Subcutaneous abdominal adipose tissue (tissue), 5 donors: ENCODE data around the gene COCH.

ENCODE experiments used
- H3K27ac ChIP-seq: one replicate; pipeline ENCODE4 v1.7.0; 2013; ENCODE audit warnings: low read depth, mild to moderate bottlenecking, inconsistent platforms, low read length, moderate library complexity
- H3K27me3 ChIP-seq, 5 donors: one replicate each; pipeline ENCODE4 v1.7.0; 2013; ENCODE audit warnings: low read length in 5 of 5, inconsistent platforms in 1 of 5; ENCODE audit not compliant: control insufficient read depth in 5 of 5, insufficient read depth in 4 of 5
- H3K36me3 ChIP-seq, 5 donors: one replicate each; pipeline ENCODE4 v1.7.0; 2013; ENCODE audit warnings: low read length in 5 of 5; ENCODE audit not compliant: control insufficient read depth in 5 of 5, insufficient read depth in 5 of 5
- H3K4me1 ChIP-seq, 5 donors: one replicate each; pipeline ENCODE4 v1.7.0; 2013; ENCODE audit warnings: low read length in 5 of 5, mild to moderate bottlenecking in 3 of 5, moderate library complexity in 1 of 5; ENCODE audit not compliant: control insufficient read depth in 5 of 5, insufficient read depth in 5 of 5
- H3K4me3 ChIP-seq, 5 donors: one replicate each; pipeline ENCODE4 v1.7.0; 2013; ENCODE audit warnings: low read length in 5 of 5, low read depth in 1 of 5
- H3K9ac ChIP-seq, 5 donors: one replicate each; pipeline ENCODE4 v1.7.0; 2013; ENCODE audit warnings: low read length in 5 of 5, mild to moderate bottlenecking in 4 of 5, moderate library complexity in 3 of 5
- H3K9me3 ChIP-seq, 5 donors: one replicate each; pipeline ENCODE4 v1.7.0; 2013; ENCODE audit warnings: low read length in 5 of 5; ENCODE audit not compliant: control insufficient read depth in 5 of 5
- donor health status: healthy.
- donor health status: healthy.
- donor health status: healthy.
- donor health status: healthy.
- donor health status: healthy.

The COCH gene

GRCh38 chr14:30874120-30874998 lies at the start of gene COCH:
TSS of gene COCH (plus strand) at chr14:30874559. CDS start at chr14:30874939, 380 bp downstream.
- Histone ChIP-seq H3K36me3 (no peaks in the 10 kb centered on the region), H3K27me3 (peaks cover 0 to 17% (median 13%) of the 10 kb centered on the region in 5 donors), H3K4me3 (peak within 1 kb of the TSS; percentile 50 to 82 (median 66)), H3K9me3 (no peaks in the 10 kb centered on the region), H3K9ac (peak within 1 kb of the TSS in 4 of 5 donors; percentile 45 to 74 (median 52)), H3K4me1 (peaks cover 0 to 22% (median 20%) of the 10 kb centered on the region in 5 donors), H3K27ac (no peak within 1 kb of the TSS)

DNA sequence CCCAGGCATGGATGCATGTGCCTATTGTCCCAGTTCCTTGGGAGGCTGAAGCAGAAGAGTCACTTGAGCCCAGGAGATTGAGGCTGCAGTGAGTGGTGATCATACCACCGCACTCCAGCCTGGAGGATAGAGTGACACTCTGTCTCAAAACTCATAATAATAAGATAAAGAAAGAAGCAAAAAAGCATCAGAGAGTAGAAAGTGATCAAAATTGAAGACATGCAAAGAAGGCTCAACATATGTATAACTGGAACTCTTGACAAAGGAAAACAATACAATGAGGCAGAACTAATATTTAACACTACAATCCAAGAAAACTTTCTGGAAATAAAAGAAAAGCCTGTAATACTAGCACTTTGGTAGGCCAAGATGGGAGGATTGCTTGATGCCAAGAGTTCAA lies 48.3 kb upstream of the COCH start:
- peaks cover 0 to 25% (median 15%) of the 10 kb centered on the region in 5 donors for H3K9me3 ChIP-seq
- no peak overlapping the region for H3K4me3 ChIP-seq
- no peaks in the 10 kb centered on the region for H3K4me1 ChIP-seq
- H3K9ac ChIP-seq = no peak overlapping the region
- no peaks in the 10 kb centered on the region for H3K36me3 ChIP-seq
- H3K27me3 ChIP-seq = no peaks in the 10 kb centered on the region
- no peak overlapping the region for H3K27ac ChIP-seq

DNA sequence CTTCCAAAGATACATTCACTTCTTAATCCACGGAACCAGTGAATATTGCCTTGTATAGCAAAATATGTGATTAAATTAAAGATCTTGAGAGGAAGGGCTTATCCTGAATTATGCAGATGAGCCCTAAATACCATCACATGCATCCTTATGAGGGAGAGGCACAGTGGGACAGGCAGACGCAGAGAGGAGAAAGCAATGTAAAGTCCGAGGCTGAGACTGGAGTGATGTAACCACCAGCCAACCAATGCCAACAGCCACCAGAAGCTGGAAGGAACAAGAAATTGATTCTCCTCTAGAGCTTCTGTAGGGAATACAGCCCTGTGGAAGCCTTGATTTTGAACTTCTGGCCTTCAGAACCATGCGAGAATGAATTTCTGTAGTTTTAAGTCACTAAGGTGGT lies 44.5 kb upstream of the COCH start:
- Histone ChIP-seq H3K27me3 (no peaks in the 10 kb centered on the region), H3K4me3 (no peak overlapping the region), H3K9me3 (peaks cover 0 to 24% (median 14%) of the 10 kb centered on the region in 5 donors), H3K9ac (no peak overlapping the region), H3K4me1 (no peaks in the 10 kb centered on the region), H3K27ac (no peak overlapping the region), H3K36me3 (no peaks in the 10 kb centered on the region)

DNA sequence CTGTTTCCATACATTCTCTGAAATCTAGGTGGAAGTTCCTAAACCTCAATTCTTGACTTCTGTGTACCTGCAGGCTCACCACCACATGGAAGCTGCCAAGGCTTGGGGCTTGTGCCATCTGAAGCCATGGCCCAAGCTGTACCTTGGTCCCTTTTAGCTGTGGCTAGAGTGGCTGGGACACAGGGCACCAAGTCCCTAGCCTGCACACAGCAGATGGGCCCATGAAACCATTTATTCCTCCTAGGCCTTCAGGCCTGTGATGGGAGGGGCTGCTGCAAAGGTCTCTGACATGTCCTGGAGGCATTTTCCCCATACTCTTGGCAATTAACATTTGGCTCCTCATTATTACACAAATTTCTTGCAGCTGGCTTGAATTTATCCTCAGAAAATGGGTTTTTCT lies 40.0 kb upstream of the COCH start:
- no peaks in the 10 kb centered on the region for H3K4me1 ChIP-seq
- no peak overlapping the region for H3K27ac ChIP-seq
- H3K9me3 ChIP-seq = peaks cover 0 to 4% (median 0%) of the 10 kb centered on the region in 5 donors
- H3K27me3 ChIP-seq = no peaks in the 10 kb centered on the region
- no peak overlapping the region for H3K9ac ChIP-seq
- H3K4me3 ChIP-seq = no peak overlapping the region
- no peaks in the 10 kb centered on the region for H3K36me3 ChIP-seq

- no peak overlapping the region for H3K9ac ChIP-seq
- H3K27me3 ChIP-seq = no peaks in the 10 kb centered on the region
- H3K36me3 ChIP-seq = no peaks in the 10 kb centered on the region
- no peak overlapping the region for H3K27ac ChIP-seq
- peaks cover 0 to 4% (median 0%) of the 10 kb centered on the region in 5 donors for H3K9me3 ChIP-seq
- no peak overlapping the region for H3K4me3 ChIP-seq
- H3K4me1 ChIP-seq = no peaks in the 10 kb centered on the region
Observed at GRCh38 chr14:30838351-30838750, 36.0 kb upstream of the COCH start.

- no peaks in the 10 kb centered on the region for H3K27me3 ChIP-seq
- no peaks in the 10 kb centered on the region for H3K9me3 ChIP-seq
- H3K9ac ChIP-seq = no peak overlapping the region
- H3K4me1 ChIP-seq = no peaks in the 10 kb centered on the region
- no peak overlapping the region for H3K4me3 ChIP-seq
- no peaks in the 10 kb centered on the region for H3K36me3 ChIP-seq
- H3K27ac ChIP-seq = no peak overlapping the region
Observed at GRCh38 chr14:30840086-30840779, 34.1 kb upstream of the COCH start.

DNA sequence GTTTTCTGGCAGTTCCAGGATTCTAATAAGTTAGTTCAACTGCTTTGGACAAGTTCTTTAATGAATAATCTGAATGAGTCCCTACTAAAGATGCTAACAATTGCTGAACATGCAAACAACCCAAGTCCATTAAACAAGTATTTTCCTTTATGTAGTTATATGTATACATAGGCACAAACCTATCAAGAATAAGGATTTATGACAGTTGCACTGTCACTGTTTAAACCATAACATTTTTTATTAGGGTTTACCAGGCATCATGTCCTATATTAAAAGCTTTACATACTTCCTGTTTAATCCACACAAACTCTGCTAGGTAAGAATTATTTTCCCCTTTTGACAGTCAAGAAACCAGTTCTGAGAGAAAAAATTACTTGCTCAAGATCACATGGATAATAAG lies 31.9 kb upstream of the COCH start:
- no peaks in the 10 kb centered on the region for H3K27me3 ChIP-seq
- no peaks in the 10 kb centered on the region for H3K9me3 ChIP-seq
- no peak overlapping the region for H3K4me3 ChIP-seq
- H3K4me1 ChIP-seq = no peaks in the 10 kb centered on the region
- H3K36me3 ChIP-seq = no peaks in the 10 kb centered on the region
- H3K27ac ChIP-seq = no peak overlapping the region
- H3K9ac ChIP-seq = no peak overlapping the region

DNA sequence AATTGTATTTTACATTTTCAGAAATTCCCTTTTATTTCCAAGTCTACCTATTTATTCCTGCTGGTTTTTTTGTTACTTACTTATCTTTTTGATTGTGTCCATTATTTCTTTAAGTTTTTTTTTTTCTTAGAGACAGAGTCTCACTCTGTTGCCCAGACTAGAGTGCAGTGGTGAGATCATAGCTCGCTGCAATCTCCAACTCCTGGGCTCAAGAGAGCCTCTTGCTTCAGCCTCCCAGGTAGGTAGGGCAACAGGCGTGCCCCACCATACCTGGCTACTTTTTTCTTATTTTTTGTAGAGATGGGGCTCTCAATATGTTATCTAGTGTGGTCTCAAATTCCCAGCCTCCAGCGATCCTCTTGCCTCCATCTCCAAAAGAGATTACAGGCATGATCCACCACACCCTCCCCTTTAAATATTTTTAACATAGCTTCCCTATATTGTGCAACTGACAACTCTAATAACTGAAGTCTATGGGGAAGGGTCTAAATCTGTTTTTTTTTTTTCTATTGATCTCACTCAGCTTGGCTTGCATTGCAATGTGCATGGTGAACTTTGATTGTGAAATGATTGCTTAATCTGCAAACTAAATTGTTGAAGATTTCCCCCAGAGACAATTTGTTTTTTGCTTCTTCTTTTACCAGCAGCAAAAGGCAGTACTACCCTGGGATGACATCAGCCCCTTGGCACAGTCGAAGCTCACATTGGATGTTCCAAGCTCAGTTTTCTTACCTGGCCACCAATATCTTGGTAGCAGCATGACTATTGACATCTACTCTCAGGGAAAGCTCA lies 25.7 kb upstream of the COCH start:
- Histone ChIP-seq H3K9me3 (no peaks in the 10 kb centered on the region), H3K9ac (no peak overlapping the region), H3K4me1 (peaks cover 0 to 12% (median 10%) of the 10 kb centered on the region in 5 donors)

DNA sequence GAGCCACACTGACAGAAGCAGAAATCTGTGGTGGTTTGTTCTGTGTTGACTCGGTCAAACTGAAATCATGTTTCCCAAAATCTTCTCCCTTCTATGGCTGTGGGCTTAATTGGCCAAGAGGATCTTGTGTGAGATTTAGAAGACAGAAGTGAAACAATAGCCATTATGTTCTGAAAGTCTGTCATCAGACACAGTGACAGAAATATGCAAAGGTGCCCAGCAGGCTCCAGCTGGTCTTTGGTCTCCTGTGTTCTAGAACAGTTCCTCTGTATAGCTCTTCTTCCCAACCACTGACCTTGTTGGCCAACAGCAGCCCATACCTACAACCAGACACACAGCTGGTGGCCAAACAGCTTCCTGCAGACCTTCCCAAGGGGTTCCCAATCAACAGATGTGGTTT lies 25.0 kb upstream of the COCH start:
- no peak overlapping the region for H3K27ac ChIP-seq
- H3K9me3 ChIP-seq = no peaks in the 10 kb centered on the region
- H3K4me3 ChIP-seq = no peak overlapping the region
- no peaks in the 10 kb centered on the region for H3K27me3 ChIP-seq
- no peaks in the 10 kb centered on the region for H3K36me3 ChIP-seq
- H3K4me1 ChIP-seq = peaks cover 0 to 12% (median 10%) of the 10 kb centered on the region in 5 donors
- no peak overlapping the region for H3K9ac ChIP-seq

More for the DNA sequence above, 25.7 kb upstream of the COCH start:
- peak overlapping the region in 1 of 5 donors; percentile 1 for H3K4me3 ChIP-seq
- no peak overlapping the region for H3K27ac ChIP-seq
- no peaks in the 10 kb centered on the region for H3K36me3 ChIP-seq
- H3K27me3 ChIP-seq = no peaks in the 10 kb centered on the region
